HG03108 (cell line): Measurements from ENCODE around the gene TRMU.

Experiments used
- ATAC-seq: cut with Tn5 transposase; IDR thresholded peaks from one replicate; pipeline ENCODE4 v1.9.1; 2021; ENCODE audit warnings: moderate library complexity; ENCODE audit not compliant: unreplicated experiment

The TRMU gene

GRCh38 chr22:46335201-46336118, at the start of gene TRMU:
TSS of gene TRMU (plus strand) at chr22:46335714. CDS start at chr22:46335765, 51 bp downstream.
- peak; percentile 79 for ATAC-seq

- ATAC-seq: no peak
Observed at GRCh38 chr22:46286006-46286405, 49.5 kb upstream of the TRMU start.

GRCh38 chr22:46286941-46287872, 48.3 kb upstream of the TRMU start:
- ATAC-seq: no peak

- peak; percentile 77 for ATAC-seq
Observed at GRCh38 chr22:46287873-46288751, 47.4 kb upstream of the TRMU start.

GRCh38 chr22:46288846-46289243, 46.7 kb upstream of the TRMU start:
- no peak for ATAC-seq

GRCh38 chr22:46289244-46289891, 46.1 kb upstream of the TRMU start:
- no peak for ATAC-seq

GRCh38 chr22:46290121-46290842, 45.2 kb upstream of the TRMU start:
- ATAC-seq: no peak

- ATAC-seq: no peak
Observed at GRCh38 chr22:46290843-46291785, 44.4 kb upstream of the TRMU start.

GRCh38 chr22:46292173-46292572, 43.3 kb upstream of the TRMU start:
- ATAC-seq: no peak

- no peak for ATAC-seq
Observed at GRCh38 chr22:46292732-46293131, 42.8 kb upstream of the TRMU start.

GRCh38 chr22:46293577-46294260, 41.8 kb upstream of the TRMU start:
- no peak for ATAC-seq

- no peak for ATAC-seq
Observed at GRCh38 chr22:46294784-46295183, 40.7 kb upstream of the TRMU start.

GRCh38 chr22:46295277-46295971, 40.1 kb upstream of the TRMU start:
- no peak for ATAC-seq

- peak; percentile 94 for ATAC-seq
Observed at GRCh38 chr22:46296257-46297150, 39.0 kb upstream of the TRMU start, which contains the start of gene GTSE1. TSS of gene GTSE1 (plus strand) at chr22:46296870. CDS start at chr22:46297401, 531 bp downstream.

GRCh38 chr22:46297151-46297812, 38.2 kb upstream of the TRMU start:
- no peak for ATAC-seq
